Cerebellar cortex (tissue), 1 donor: ENCODE results near the gene RRAD.
"Not testable (repeated sequence)": the region's sequence is repeated elsewhere in the genome, so short reads cannot be mapped to it uniquely, and the experiment has no call there.

Source experiments
- DNase-seq: peaks from one replicate; pipeline ENCODE4 v3.0.0-alpha.2; 2015; ENCODE audit warnings: low spot score

The RRAD gene

GRCh38 chr16:66900721-66901441, 24.5 kb downstream of the RRAD start:
- DNase-seq: peak; percentile 79

DNA sequence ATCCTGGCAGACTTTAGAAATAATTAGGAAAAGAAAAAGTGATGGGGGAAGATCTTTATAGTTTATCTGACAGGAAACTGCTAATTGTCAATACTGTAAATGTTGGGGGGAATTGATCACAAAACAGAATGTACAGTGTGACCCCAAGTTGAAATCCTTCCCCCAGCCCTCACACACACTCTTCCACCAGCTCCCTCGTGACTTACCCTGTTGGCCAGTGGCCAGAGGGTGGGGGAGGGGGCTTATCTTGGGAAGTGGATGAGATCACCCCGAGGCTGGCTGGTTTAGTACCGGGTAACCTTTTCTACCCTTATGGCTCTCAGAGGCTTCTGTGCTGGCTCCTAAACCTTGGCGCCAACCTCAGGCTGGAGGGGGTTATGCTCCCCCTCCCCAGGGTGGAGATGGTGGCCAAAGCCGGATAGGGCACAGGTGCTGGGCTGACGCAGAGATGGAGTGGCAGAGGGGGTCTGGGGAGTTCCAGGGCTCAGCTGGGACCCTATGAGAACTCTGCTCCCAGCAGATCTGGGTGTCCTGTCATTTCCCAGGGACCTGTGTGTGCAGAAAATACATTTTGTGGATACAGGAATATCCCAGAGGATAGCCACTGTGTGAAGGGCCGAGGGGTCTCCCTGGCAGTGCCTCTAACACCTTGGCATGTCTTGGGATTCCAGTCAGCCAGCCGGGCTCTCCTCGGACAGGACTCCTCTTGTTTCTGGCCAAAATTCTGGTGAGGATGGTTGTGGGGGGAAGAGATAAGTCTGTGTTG, 25.2 kb downstream of the RRAD start:
- DNase-seq: no peak

DNA sequence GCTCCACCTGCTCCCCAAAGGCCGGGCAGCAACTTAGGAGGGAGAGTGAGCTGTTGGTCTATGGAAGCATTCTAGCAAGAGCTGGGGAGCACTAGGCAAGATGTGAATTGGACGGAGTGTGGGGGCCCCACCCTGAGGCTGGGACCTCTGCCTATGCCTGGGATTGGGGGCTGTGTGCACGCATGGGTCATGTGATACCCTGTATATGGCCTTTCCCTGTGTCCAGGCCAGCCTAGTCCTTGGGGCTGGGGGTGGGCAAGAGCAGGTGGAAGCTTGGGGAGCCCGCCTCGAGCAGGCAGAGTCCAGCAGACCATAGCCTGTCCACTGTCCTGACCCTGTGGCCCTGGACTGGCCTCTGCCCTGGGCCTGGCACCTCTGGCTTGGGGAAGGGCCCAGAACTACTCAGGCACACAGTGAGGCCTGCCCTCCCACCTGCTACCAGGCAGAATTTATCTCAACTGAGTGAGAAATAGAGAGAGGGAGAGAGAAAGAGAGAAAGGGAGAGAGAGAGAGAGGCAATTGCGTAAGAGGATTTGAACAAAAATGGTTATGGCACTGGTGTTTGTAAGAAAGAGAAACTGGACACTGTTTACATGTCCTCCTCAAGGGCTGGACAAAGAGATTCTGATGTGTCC, 25.9 kb downstream of the RRAD start:
- DNase-seq: no peak

- DNase-seq: no peak
Observed at GRCh38 chr16:66898933-66899309, 26.4 kb downstream of the RRAD start.

GRCh38 chr16:66898207-66898606, 27.1 kb downstream of the RRAD start:
- DNase-seq: no peak

DNA sequence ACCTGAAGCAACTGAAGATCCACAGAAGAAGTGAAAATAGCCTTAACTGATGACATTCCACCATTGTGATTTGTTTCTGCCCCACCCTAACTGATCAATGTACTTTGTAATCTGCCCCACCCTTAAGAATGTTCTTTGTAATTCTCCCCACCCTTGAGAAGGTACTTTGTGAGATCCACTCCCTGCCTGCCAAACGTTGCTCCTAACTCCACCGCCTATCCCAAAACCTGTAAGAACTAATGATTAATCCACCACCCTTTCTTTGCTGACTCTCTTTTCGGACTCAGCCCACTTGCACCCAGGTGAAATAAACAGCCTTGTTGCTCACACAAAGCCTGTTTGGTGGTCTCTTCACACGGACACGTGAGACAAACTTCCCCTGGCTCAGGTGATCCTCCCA, 28.7 kb downstream of the RRAD start:
- not testable (repeated sequence) for DNase-seq

DNA sequence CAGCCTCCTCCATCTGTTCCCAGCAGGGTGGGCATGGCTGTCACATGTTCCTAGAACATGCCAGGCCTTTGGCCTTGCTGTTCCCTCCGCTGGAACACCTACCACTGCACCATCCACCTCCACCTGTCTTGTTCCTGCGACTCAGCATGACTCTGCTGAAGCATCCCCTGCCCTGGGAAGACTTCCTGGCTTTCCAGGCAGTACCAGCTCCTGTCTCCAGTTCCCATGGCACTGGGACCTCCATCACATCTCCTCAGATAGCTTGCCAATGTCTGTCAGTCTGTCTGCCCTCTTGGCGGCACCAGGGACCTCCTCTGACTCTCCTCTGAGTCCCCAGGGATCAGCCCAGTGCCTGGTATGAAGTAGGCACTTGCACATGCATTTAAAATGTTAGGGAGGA, 29.3 kb downstream of the RRAD start:
- no peak for DNase-seq

DNA sequence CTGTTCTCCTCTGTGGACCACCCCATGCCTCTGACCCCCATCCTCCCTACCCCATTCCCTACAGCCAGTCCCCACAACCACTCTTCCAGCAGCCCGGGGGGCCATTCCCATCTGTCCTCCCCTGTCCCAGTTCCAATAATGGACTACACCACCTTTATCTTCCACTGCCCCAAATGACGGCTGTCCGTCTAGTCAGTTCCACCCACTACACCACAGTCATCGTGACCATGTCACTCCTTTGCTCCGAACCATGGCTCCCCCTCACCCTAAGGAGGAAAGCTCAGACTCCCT, 29.7 kb downstream of the RRAD start:
- DNase-seq: no peak

DNA sequence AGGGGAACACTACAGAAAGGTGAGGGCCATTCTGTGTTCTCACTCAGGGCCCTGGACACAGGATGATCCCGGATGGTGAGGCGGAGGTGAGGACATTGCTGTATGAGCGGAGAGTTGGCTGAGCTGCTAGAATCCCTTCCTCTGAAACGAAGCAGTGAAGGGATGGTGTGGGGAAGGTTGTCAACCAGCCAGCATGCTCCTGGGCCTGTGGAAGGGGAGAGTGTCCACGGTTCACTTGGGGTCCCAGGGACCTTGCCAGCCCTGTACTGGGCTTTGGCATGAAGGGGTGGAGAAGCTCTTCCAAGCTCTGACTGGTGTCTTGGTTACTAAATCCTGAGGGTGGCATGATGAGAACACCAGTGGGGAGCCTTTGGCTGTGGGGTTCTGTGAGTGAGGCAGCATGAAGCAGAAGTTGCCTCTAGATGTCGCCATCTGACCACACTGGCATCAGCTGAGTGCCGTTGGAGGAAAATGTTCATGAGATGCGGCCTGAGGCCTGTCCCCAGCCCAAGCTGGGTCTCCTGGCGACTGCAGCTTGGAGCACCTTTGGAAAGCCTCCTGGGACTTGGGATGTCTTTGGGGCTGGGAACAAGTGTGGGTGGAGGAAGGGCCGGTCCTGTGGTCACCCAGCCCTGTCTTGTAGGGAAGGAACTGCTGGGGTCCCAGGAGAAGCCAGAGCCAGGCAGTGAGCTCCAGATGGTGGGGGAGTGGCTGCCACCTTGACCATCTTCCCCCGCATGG, 30.2 kb downstream of the RRAD start:
- peak; percentile 93 for DNase-seq

DNA sequence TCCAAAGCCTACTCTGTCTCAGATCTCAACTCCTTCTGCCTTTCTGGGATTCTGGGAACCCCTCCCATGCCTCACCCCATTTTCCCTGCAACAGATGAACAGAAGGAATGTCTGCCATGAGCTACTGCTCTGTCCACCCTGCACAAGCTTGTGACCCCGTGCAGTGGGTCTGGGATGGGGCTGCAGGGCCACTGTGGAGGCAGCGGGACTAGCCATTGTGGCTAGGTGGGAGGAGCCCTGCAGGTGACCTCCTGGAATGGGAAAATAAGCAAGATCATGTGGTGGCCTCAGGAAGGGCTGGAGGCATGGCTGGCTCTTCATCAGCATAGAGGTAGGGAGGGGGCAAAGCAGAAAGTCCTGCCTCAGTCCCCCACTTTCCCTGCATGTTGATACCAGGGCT, 31.3 kb downstream of the RRAD start:
- DNase-seq: no peak

DNA sequence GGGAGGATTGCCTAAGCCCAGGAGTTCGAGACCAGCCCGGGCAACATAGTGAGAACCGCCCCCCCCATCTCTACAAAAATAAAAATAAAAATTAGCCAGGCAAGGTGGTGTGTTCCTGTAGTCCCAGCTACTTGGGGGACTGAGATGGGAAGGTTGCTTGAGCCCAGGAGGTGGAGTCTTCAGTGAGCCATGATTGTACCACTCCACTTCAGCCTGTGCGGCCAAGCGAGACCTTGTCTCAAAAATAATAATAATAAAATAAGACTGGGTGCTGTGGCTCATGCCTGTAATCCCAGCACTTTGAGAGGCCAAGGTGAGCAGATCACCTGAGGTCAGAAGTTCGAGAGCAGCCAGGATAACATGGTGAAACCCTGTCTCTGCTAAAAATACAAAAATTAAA, 33.5 kb downstream of the RRAD start:
- no peak for DNase-seq

DNA sequence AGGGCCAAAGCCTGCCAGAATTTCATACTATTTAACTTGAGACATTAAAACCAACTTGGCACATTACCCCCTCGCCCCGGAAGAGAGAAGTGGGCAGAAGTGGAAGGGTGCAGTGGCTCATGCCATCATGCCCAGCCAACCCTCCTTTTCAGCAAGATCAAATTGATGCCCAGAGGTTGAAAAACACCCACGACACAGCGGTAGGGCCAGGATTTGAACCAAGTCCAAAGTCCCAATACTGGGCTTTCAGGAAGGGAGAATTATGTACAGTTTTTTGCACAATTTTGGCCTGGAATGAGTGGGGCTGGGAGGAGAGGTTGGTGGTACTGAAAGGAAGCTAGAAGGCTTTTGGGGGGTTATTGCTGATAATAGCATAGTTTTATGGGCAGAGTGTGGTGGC, 34.0 kb downstream of the RRAD start:
- no peak for DNase-seq

DNA sequence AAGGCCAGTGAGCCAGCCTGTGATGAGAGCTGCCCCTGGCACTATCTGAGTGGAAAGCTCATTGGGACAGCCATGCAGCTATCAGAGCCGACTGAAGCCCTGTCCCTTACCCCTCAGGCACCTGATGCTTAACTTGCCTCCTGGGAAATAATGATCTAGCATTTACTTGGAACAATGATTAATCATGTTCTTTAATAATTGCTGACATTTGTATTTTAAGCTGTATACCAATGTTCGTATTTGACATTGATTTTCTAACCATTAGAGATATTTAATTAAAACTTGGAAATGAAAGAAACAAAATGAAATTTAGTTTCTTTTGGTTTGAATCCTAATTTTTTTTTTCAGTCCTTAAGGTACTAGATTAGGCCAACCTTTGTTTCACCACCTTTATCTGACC, 34.5 kb downstream of the RRAD start:
- no peak for DNase-seq

- no peak for DNase-seq
Observed at GRCh38 chr16:66889622-66890021, 35.7 kb downstream of the RRAD start.

- no peak for DNase-seq
Observed at GRCh38 chr16:66888647-66889615, 36.4 kb downstream of the RRAD start.

GRCh38 chr16:66886914-66887313, 38.4 kb downstream of the RRAD start:
- DNase-seq: no peak

- DNase-seq: no peak
Observed at GRCh38 chr16:66886321-66886720, 39.0 kb downstream of the RRAD start.

GRCh38 chr16:66885491-66885890, 39.8 kb downstream of the RRAD start:
- DNase-seq: no peak

- DNase-seq: no peak
Observed at GRCh38 chr16:66882702-66883101, 42.6 kb downstream of the RRAD start.

DNA sequence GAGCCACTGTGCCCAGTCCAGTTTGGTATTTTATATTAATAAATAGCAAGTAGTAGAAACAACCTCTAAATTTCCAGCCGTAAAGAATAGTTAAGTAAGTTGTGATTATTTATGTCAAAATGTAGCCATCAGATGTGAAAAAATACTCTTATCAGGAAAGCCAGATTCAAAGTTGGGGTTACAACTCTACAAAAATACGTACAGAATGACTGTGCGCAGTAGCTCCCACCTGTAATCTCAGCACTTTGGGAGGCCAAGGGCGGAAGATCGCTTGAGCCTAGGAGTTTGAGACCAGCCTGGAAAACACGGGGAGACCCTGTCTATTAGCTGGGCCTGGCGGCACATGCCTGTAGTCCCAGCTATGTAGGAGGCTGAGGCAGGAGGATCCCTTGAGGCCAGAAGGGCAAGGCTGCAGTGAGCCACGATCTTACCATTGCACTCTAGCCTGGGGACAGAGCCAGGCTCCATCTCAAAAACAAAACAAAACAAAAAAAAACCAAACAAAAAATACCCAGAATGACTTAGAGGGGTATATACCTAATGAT, 43.3 kb downstream of the RRAD start:
- DNase-seq: no peak

DNA sequence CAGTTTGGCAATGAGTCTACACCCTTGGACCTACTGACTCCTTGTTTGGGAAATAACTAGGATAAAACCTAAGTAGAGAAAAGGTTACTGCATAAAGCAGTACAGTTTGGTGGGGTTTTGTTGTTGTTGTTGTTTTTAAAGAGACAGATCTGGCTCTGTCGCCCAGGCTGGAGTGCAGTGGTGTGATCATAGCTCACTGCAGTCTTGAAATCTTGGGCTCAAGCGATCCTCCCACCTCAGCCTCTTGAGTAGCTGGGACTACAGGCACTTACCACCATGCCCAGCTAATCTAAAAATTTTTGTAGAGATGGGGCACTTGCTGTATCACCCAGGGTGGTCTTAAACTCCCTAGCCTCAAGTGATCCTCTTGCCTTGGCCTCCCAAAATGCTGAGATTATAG, 43.8 kb downstream of the RRAD start:
- no peak for DNase-seq
